ENCODE measurements around the gene EFCAB8. TPM values are rescaled to one million over a fixed set of nuclear protein-coding genes. Genes with fewer than 3 reads are reported as not detected.
"Not testable (repeated sequence)": the region's sequence is repeated elsewhere in the genome, so short reads cannot be mapped to it uniquely, and the experiment has no call there.

EFCAB8 gene
- total RNA-seq, 1 donor from 2014 or later: 0.72 TPM

DNA sequence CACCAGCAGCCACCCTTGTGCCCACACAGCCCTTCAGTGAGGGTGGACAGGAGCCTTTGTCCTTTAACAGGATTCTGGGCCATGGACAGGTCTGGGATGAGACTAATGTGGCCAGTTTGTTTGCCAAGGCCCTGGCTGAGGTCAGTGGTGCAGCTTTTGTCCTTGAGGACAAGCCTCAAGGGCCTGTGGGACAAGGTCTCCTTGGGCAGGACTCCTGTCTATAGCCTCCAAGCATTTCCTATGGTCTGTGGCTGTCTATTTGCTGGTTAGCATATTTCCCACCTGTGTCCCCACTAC lies 101.4 kb downstream of the EFCAB8 start:
- no peak for TF ChIP-seq CTCF (IDR thresholded peaks at IDR 0.05)
- H3K27ac ChIP-seq: no peak overlapping the region
- DNase-seq: no peak
- no peaks in the 10 kb centered on the region for H3K4me1 ChIP-seq
- intact Hi-C loops (cut with DNase I): no loop called here
- H3K9me3 ChIP-seq: peaks cover 12% of the 10 kb centered on the region
- no peak for ATAC-seq
- no peaks in the 10 kb centered on the region for H3K27me3 ChIP-seq
- H3K4me3 ChIP-seq: no peak overlapping the region
- H3K36me3 ChIP-seq: no peaks in the 10 kb centered on the region

DNA sequence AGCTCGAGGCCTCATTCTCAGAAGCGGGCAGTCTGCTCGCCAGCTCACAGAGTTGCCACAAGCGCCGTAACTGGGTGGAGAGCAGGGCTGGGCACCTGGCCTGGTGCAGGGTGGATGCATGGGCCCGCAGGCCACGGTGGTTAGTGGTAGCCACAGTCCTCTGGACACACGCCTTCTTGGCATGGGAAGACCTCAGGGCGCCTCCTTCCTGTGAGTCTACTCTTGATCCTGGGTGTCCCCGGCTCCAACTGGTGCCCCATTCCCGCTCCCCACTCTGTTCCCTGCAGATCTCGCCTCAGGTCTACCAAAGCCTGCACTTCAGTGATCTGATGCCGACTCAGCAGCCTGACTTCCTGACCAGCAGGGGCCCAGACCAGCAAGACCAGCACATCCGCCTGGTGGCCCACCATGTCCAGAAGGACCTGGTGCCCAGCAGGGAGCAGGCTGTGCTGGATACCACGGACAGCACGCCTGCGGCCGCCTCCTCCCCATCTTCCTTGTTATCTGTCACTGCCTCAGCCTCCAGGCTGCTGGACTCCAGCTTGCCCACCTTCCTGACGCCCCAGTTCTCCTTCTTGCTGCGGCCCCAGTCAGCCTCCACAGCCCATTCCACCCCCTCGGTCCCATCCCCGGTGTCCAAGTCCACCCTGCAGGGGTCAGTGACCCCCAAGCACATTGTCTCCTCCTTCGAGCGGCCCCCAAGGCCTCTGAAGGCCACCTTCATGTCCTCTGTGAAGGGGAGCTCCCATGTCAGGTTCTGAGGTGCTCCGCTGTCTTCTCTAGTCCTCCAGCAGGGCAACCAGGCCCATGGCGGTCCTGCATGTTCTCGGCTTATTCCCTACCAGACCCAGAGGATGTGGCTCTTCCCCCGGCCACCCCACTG lies 102.4 kb downstream of the EFCAB8 start:
- intact Hi-C loops (cut with DNase I): no loop called here
- no peak for TF ChIP-seq CTCF (IDR thresholded peaks at IDR 0.05)
- DNase-seq: peak; percentile 54

GRCh38 chr20:32962053-32962452 lies 103.3 kb downstream of the EFCAB8 start:
- ATAC-seq (no peak), DNase-seq (no peak)
- H3K4me1 ChIP-seq: no peaks in the 10 kb centered on the region
- H3K4me3 ChIP-seq: no peak overlapping the region
- no peak overlapping the region for H3K27ac ChIP-seq
- H3K9me3 ChIP-seq: peaks cover 2% of the 10 kb centered on the region
- TF ChIP-seq CTCF (IDR thresholded peaks at IDR 0.05): no peak
- H3K36me3 ChIP-seq: no peaks in the 10 kb centered on the region
- no peaks in the 10 kb centered on the region for H3K27me3 ChIP-seq
- intact Hi-C loops (cut with DNase I): no loop called here

More for the DNA sequence above, 102.4 kb downstream of the EFCAB8 start:
- no peak overlapping the region for H3K27ac ChIP-seq
- no peaks in the 10 kb centered on the region for H3K4me1 ChIP-seq
- peaks cover 12% of the 10 kb centered on the region for H3K9me3 ChIP-seq
- H3K36me3 ChIP-seq: no peaks in the 10 kb centered on the region
- no peak overlapping the region for H3K4me3 ChIP-seq
- no peaks in the 10 kb centered on the region for H3K27me3 ChIP-seq
- no peak for ATAC-seq

GRCh38 chr20:32962646-32963045 lies 103.9 kb downstream of the EFCAB8 start:
- H3K4me3 ChIP-seq; ATAC-seq; H3K4me1 ChIP-seq; H3K36me3 ChIP-seq; H3K9me3 ChIP-seq; H3K27me3 ChIP-seq; intact Hi-C loops (cut with DNase I); H3K27ac ChIP-seq: not testable (repeated sequence)
- DNase-seq: peak; percentile 32

DNA sequence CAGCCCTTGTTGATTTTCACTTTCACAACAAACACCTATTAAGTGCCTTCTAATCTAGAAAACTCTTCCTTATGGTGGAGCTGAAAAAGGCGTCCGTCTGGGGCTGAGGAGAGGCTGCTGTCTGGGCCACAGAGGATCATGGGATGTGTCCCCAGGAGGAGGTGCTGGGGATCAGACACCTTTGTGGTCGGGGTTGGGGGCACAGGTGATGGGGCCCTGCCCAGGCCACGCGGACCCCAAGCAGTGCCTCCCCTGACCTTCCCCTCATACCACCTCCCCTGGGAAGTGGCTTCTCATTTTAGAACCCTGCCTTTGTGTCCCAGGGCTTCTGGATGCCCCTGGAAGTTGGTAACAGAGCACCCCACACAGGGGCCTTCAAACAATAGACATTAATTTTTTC lies 104.5 kb downstream of the EFCAB8 start:
- no peaks in the 10 kb centered on the region for H3K27me3 ChIP-seq
- H3K27ac ChIP-seq: no peak overlapping the region
- intact Hi-C loops (cut with DNase I): no loop called here
- H3K4me1 ChIP-seq: no peaks in the 10 kb centered on the region
- H3K4me3 ChIP-seq: no peak overlapping the region
- DNase-seq (no peak), ATAC-seq (no peak)
- no peaks in the 10 kb centered on the region for H3K36me3 ChIP-seq
- H3K9me3 ChIP-seq: no peaks in the 10 kb centered on the region
- no peak for TF ChIP-seq CTCF (IDR thresholded peaks at IDR 0.05)

DNA sequence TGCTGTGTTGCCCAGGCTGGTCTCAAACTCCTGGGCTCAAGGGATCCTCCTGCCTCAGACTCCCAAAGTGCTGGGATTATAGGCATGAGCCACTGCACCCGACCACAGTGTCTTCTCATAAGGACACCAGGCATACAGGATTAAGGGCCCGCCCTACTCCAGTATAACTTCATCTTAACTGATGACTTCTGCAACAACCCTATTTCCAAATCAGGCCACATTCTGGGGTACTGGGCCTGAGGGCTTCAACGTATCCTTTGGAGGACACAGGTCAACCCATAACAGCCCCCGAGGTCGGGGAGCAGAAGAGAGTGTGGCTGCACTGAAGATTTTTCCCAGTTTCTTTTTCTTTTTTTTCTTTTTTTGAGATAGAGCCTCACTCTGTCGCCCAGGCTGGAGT lies 105.9 kb downstream of the EFCAB8 start:
- H3K4me1 ChIP-seq: no peaks in the 10 kb centered on the region
- ATAC-seq (no peak), DNase-seq (peak; percentile 3)
- no peaks in the 10 kb centered on the region for H3K9me3 ChIP-seq
- intact Hi-C loops (cut with DNase I): no loop called here
- no peak for TF ChIP-seq CTCF (IDR thresholded peaks at IDR 0.05)
- no peak overlapping the region for H3K27ac ChIP-seq
- H3K36me3 ChIP-seq: no peaks in the 10 kb centered on the region
- H3K4me3 ChIP-seq: no peak overlapping the region
- H3K27me3 ChIP-seq: no peaks in the 10 kb centered on the region

Data from upper lobe of right lung (tissue), 1 donor.